IPS-NIHi11 (cell line): ENCODE results near the gene VAMP1.
"Not testable (repeated sequence)": the region's sequence is repeated elsewhere in the genome, so short reads cannot be mapped to it uniquely, and the experiment has no call there.

Experiments
- DNase-seq: peaks from one replicate; pipeline ENCODE4 v3.0.0; 2012; ENCODE audit warnings: mixed read lengths, low spot score

VAMP1 gene, protein sequence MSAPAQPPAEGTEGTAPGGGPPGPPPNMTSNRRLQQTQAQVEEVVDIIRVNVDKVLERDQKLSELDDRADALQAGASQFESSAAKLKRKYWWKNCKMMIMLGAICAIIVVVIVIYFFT

DNA sequence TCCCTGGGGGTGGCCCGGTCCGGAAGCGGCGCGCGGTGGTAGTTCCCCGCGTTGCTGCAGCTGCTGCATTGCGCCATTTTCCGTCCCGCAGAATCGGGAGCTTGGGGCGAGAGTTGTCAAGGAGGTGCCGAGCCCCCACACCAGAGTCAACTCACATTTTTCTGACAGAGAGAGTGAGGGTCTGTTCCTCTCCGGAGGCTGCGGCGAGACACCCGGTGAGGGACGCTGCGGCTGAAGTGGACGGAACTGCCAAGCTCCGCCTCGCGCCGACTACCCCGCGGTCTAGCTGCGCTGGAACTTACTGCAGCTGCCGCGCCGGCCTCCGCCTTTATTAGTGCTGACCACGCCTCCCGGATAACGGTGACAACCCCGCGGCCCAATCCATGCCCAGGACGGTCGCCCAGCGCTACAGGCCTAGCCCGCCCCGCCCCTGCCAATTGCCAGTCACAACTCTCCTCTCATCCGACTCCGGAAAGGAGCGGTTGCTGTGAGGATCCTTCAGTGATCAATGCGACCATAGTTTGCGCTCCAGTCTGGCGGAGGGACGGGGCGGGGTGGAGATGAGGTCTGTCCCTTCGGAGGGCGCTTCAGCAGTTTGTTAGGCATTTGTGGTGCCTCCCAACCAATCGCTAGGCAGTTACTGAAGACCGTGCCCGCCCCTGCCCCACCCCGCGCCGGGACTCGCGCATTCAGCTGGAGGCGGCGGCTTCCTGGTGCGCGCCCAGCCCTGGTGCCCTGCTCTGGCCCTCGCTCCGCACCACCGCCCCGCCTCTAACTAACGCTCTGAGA is at the start of gene VAMP1:
Gene VAMP1 (minus strand): TSS at position 303 of the 789 bp plus-strand sequence. CDS start 146 bp downstream, at position 157.
- DNase-seq, result peak; percentile 100

DNA sequence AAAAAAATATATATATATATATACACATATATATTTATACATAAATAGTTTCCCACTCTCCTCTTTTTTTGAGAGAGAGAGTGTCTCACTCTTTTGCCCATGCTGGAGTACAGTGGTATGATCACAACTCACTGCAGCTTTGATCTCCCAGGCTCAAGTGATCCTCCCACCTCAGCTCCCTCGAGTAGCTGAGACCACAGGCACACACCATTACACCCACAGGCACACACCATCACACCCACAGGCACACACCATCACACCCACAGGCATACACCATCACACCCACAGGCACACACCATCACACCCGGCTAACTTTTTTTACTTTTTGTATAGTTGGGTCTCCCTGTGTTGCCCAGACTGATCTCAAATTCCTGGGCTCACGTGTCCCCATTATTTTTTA is 49.7 kb upstream of the VAMP1 start:
- DNase-seq, result no peak

DNA sequence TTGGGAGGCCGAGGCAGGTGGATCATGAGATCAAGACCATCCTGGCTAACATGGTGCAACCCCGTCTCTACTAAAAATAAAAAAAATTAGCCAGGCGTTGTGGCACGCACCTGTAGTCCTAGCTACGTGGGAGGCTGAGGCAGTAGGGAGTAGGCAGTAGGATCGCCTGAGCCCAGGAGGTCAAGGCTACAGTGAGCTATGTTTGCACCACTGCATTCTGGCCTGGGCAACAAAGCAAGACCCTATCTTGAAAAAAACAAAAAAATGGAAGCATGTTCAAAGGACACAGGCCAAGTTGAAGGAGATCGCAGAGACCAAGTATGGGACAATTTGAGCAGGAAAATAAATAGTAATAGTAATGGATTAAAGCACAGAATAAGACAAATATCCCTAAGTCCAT is 37.6 kb upstream of the VAMP1 start:
- no peak for DNase-seq

DNA sequence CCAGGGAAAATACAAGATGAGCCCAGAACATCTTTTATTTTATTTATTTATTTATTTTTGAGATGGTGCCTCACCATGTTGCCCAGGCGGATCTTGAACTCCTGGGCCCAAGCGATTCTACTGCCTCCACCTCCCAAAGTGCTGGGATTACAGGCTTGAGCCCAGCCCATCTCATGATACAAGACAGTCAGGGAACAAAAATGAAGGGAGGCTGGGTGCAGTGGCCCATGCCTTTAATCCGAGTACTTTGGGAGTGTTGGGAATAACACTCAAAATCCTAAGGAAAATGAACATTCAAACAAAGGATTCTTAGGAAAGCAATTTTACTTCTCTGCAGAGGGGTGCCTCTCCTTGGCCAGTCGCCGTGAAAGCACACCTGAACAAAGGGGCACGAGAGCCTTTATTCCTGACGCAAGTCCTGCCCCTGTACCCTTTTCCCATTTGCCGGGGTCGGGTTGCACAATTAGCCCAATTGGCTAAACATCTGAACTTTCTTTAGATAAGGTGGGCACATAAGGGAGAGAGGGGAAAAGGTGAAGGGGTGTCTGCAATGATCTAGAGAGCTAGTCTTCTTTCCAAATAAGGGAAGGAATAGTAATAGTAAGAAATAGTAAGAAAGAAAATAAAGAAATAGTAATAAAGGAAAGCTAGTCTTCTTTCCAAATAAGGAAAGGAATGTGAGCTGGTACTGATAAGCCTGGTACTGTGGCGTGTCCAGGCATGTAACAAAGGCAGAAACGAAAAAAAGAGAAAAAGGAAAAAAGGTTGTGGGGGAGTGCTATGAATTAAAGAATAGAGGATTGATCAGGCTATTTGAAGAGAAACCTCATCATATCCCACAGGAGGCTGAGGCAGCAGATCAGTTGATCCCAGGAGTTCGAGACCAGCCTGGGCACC is 36.9 kb upstream of the VAMP1 start:
- DNase-seq, result peak; percentile 23

DNA sequence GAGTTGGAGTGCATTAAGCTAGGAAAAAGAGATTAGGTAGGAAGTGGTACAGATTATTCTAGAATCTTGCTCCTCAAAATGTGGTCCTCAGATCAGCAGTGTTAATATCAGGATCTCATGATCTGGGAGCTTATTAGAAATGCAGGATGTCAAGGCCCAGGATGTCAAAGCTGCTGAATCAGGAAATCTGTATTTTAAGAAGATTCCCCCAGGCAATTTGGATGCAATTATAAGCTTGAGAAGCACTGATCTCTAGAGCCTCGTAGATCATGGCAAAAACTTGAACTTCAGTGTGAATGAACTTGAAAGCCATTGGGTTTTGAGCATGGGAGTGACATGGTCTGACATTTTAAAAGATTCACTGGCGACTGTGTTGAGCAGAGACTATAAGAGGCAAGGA is 30.0 kb upstream of the VAMP1 start:
- DNase-seq, result no peak

DNA sequence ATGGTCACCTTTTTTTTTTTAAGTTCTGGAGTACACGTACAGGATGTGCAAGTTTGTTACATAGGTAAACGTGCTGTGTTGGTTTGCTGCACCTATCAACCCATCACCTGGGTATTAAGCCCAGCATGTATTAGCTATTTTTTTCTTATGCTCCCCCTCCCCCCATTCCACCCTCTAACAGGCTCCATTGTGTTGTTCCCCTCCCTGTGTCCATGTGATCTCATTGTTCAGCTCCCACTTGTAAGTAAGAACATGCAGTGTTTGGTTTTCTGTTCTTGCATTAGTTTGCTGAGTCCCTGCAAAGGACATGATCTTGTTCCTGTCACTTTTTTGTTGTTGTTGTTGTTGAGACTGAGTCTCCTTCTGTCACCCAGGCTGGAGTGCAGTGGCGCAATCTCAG is 26.8 kb upstream of the VAMP1 start:
- DNase-seq, result not testable (repeated sequence)

DNA sequence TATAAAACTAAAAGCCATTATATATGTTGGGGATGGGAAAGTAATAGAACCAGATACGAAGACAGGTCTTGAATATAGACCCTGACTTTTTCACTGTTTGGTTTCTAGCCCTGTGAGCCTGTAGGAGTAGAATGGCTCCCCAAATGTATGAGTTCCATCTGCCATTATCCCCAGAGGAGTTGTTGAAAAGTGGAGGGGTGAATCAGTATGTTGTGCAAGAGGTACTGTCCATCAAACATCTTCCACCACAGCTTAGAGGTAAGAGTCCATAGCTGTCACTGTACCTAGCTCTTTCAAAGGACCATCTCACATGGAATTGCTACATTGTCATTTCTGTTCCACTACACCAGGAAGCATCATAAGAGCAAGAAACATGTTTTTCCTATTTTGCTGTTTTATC is 24.5 kb upstream of the VAMP1 start:
- DNase-seq, result no peak

DNA sequence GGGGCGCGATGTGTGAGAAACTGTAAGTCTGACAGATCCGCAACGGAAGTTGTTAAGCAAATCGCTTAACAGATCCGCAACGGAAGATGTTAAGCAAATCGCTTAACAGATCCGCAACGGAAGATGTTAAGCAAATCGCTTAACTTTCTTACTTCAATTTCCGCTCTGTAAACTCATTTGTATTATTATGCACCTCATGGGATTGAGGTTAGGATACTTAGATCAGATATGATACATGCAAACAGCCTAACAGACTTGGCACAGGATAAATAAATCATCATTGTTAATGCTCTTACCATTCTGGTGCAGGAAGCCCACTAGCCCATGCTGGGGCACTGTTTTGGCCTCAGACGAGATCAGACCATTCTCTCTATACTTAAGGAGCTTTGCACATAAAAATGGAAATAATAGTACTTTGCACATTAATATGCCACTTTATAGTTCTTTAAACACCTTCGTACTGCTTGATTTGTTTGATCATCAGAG is 23.8 kb upstream of the VAMP1 start:
- DNase-seq, result no peak

DNA sequence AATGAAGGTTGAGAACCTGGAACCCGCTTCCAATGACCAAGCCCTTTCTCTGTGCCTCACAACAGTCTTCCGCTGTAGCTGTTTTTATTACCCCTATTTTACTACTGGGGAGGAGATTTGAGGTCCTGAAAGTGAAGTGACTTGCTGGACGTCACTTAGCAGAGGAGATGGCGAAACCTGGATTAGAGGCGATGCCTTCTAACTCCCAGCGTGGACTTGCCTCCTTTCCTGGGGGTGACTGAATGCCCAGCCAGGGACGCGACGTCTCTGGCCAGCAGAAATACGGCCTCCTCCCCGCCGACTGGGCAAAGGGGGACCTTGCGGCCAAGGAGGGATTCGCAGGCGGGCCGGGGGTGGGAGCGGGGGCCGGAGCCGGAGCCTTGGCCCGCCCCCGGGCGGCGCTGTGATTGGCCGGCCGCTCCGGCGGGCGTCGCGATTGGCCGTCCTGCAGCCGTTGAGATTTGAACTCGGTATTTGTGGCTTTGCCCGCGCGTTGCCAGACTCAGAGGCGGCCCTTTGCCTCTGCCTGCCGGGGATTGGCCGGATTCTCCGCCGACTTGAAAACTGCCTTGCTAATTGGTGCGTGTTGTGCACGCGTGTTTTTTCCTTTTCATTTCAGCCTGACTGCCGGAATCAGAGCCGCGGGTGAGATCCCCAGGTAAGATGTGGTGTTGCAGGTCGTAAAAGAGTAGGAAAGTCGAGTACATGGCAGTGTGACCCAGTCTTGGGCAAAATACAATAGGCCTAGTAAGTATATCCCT is 23.2 kb upstream of the VAMP1 start, which contains the start of gene NCAPD2:
Gene NCAPD2 (plus strand): TSS at position 606 of the 761 bp plus-strand sequence. CDS start 997 bp downstream, outside the sequence.
- DNase-seq, result peak; percentile 99

DNA sequence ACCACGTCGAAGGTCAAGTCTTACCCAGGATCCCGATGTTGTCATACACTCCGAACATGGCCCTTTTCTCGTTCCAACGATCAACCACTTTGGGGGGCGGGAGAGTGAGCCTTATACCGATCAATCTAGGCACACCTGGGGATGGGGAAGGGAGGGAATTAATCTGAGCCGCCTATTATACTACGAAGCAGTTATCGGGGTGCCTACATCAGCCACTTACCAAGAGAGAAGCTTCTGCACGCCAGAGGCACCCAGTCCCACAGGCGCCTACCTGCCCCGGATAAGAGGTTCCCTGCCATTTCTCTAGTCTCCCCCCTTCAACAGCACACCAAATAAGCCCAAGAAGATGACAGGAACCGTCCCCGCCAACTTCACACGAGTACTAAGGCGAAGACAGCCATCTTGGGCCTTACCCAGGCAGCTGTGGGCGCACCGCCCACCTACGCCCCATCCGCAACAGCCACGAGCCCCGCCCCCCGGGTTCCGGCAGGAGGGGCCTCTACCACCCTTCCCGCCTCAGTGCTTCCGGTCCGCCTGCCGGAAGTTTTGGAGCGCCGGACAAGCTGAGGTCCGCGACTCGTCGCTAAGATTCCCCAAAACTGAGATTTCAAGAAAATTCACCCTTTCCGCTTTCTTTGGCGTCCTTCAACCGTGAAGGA is 22.5 kb upstream of the VAMP1 start, which contains the start of gene MRPL51:
Gene MRPL51 (minus strand): TSS at position 425 of the 659 bp plus-strand sequence. CDS start 126 bp downstream, at position 299.
- DNase-seq, result peak; percentile 100

DNA sequence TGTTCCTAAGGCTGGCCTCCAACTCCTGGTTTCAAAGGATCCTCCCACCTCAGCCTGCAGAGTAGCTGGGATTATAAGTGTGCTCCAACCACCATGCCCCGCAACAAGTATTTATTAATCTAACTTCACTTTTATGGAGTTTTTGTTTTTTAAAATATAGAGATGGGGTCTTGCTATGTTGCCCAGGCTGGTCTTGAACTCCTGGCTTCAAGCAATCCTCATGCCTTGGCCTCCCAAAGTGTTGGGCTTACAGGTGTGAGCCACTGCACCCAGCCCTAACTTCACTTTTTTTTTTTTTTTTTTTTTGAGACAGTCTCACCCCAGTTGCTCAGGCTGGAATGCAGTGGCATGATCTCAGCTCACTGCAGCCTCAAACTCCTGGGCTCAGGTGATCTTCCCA is 20.2 kb upstream of the VAMP1 start:
- not testable (repeated sequence) for DNase-seq

DNA sequence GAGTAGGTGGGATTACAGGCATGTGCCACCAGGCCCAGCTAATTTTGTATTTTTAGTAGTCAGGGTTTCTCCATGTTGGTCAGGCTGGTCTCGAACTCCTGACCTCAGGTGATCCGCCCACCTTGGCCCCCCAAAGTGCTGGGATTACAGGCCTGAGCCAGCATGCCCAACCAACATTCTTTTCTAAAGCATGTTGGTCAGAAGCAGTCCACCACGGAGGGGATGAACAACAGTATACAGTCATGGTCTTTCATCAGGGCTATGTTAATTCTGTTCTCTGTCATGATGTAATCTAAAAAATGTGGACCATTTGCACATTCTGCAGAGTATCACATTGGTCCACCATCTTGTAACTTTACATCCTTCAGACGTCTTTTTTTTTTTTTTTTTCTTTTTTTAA is 19.0 kb upstream of the VAMP1 start:
- no peak for DNase-seq

DNA sequence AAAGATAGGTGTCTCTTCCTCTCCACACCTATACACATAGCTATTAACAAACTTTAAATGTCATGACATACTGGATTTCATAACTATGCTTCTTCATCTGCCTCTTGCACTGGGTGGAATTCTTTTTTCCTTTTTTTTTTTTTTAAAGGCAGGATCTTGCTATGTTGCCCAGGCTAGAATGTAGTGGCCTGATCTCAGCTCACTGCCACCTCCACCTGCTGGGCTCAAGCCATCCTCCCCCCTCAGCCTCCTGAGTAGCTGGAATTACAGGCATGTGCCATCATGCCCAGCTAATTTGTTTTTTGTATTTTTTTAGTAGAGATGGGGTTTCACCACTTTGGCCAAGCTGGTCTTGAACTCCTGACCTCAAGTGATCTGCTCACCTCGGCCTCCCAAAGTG is 17.8 kb upstream of the VAMP1 start:
- no peak for DNase-seq

DNA sequence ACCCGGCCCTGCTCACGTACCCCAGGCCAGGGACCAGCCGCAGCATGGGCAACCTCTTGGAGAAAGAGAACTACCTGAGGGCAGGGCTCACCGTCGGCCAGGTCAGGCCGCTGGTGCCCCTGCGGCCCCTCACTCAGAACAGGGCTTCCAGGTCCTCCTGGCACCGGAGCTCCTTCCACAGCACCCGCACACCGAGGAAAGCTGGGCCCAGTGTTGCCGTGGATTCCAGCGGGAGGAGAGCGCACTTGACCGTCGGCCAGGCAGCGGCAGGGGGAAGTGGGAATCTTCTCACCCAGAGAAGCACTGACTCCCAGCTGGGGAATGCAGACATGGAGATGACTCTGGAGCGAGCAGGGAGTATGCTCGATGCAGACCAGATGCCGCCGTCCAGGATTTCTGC is 7.9 kb upstream of the VAMP1 start:
- no peak for DNase-seq

DNA sequence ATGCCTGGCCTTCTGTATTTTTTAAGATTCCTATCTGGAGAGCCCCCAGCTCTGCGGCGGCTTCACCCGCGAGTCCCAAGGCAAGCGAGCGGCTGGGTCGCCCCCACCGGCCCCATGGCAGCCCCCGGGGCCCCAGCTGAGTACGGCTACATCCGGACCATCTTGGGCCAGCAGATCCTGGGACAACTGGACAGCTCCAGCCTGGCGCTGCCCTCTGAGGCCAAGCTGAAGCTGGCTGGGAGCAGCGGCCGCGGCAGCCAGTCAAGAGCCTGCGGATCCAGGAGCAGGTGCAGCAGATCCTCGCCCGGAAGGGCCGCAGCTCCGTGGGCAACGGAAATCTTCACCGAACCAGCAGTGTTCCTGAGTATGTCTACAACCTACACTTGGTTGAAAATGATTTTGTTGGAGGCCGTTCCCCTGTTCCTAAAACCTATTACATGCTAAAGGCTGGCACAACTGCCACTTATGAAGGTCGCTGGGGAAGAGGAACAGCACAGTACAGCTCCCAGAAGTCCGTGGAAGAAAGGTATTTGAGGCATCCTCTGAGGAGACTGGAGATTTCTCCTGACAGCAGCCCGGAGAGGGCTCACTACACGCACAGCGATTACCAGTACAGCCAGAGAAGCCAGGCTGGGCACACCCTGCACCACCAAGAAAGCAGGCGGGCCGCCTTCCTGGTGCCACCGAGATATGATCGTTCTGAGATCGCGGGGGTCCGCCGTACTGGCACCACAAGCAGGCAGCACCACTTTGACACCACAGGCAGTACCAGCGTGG is 7.3 kb upstream of the VAMP1 start:
- not testable (repeated sequence) for DNase-seq

DNA sequence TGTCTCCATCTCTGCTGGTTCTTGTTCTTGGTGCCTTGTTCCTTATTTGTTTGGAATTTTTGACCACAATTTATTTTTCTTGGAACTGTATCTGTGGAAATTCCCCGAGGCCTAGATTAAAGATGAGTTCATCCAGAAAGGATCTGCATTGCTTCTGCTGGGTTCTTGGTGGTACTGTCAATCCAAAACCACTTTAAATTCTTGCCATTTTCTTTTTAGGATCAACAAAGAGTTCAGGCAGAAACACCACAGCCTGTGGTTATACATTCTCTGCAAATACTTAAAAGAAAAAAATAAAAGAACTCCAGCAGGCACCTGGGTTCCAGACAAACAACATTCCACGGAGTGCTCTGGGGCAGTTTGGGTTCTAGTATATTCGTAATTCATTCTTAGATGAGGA is 6.0 kb upstream of the VAMP1 start:
- no peak for DNase-seq

DNA sequence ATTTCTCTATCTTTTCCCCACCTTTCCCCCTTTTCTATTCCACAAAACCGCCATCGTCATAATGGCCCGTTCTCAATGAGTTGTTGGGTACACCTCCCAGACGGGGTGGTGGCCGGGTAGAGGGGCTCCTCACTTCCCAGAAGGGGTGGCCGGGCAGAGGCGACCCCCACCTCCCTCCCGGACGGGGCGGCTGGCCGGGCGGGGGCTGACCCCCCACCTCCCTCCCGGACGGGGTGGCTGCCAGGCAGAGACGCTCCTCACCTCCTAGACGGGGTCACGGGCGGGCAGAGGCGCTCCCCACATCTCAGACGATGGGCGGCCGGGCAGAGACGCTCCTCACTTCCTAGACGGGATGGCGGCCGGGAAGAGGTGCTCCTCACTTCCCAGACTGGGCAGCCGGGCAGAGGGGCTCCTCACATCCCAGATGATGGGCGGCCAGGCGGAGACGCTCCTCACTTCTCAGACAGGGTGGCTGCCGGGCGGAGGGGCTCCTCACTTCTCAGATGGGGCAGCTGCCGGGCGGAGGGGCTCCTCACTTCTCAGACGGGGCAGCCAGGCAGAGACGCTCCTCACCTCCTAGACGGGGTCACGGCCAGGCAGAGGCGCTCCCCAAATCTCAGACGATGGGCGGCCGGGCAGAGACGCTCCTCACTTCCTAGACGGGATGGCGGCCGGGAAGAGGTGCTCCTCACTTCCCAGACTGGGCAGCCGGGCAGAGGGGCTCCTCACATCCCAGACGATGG is 4.9 kb upstream of the VAMP1 start:
- DNase-seq, result not testable (repeated sequence)

DNA sequence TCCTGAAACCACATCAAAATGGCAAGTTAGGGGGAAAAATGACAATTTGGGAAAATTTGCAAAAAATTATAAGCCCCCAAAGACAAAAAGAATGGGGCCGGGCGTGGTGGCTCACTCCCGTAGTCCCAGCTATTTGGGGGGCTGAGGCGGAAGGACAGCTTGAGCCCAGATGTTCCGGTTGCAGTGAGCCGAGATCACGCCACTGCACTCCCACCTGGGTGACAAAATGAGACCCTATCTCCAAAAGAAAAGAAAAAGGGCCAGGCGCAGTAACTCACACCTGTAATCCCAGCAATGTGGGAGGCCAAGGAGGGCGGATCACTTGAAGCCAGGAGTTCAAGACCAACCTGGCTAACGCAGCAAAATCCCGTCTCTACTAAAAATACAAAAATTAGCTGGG is 2.0 kb upstream of the VAMP1 start:
- DNase-seq, result no peak

DNA sequence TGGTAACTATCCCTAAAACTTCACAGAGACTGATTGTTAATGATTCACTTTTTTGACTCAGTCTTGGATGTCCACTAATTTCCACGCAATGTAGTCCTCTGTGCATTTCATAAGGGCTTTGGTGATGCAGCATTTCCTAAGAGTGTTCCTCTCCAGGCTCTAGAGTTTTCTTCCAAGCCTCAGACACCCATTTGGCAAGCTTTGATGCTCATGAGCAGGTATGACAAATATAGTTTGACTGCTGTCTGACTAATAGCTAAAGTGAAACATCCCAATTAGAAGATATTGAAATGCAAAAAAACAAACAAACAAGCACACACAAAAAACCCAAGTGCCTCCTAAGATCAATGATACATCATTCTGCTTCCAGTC is 1.5 kb upstream of the VAMP1 start:
- no peak for DNase-seq
